Osteoblast (primary cell): ENCODE data around the gene GLOD4. TPM values are rescaled to one million over a fixed set of nuclear protein-coding genes. Genes with fewer than 3 reads are reported as not detected.
A peak's percentile ranks its signal among the peaks of the same experiment; 100 is the strongest.
"Not testable (repeated sequence)": the region's sequence is repeated elsewhere in the genome, so short reads cannot be mapped to it uniquely, and the experiment has no call there.

Source experiments
- DNase-seq: peaks from one replicate; pipeline ENCODE4 v3.0.0; 2011; ENCODE audit warnings: low spot score, mixed read lengths; ENCODE audit not compliant: insufficient read length; ENCODE audit errors: missing footprints
- H2AFZ ChIP-seq: 2 replicates; pipeline ENCODE4 v1.6.0; 2011; ENCODE audit warnings: mild to moderate bottlenecking, low read length
- H3K27ac ChIP-seq: 2 replicates; pipeline ENCODE4 v1.5.1; 2011; ENCODE audit warnings: mild to moderate bottlenecking, low read depth, low read length, moderate library complexity
- H3K27me3 ChIP-seq: 2 replicates; pipeline ENCODE4 v1.6.0; 2012; ENCODE audit warnings: mild to moderate bottlenecking, control low read depth, inconsistent platforms, low read length, moderate library complexity; ENCODE audit not compliant: insufficient read depth
- H3K36me3 ChIP-seq: 2 replicates; pipeline ENCODE4 v1.5.1; 2011; ENCODE audit warnings: mild to moderate bottlenecking, low read length, control low read depth, moderate library complexity; ENCODE audit not compliant: insufficient read depth
- H3K4me1 ChIP-seq: 2 replicates; pipeline ENCODE4 v1.5.1; 2011; ENCODE audit warnings: mild to moderate bottlenecking, low read length, control low read depth, moderate library complexity; ENCODE audit not compliant: insufficient read depth
- H3K4me2 ChIP-seq: 2 replicates; pipeline ENCODE4 v1.6.0; 2011; ENCODE audit warnings: mild to moderate bottlenecking, low read length; ENCODE audit not compliant: insufficient read depth
- H3K4me3 ChIP-seq: fragments of 200-600 bp; sonication (generic); 3 replicates; pipeline ENCODE4 v1.5.1; 2012; ENCODE audit warnings: mild to moderate bottlenecking, low read length, inconsistent platforms; ENCODE audit not compliant: insufficient read depth
- H3K79me2 ChIP-seq: 2 replicates; pipeline ENCODE4 v1.6.0; 2012; ENCODE audit warnings: mild to moderate bottlenecking, low read length, control low read depth, inconsistent platforms; ENCODE audit not compliant: insufficient read depth
- H3K9me3 ChIP-seq: 2 replicates; pipeline ENCODE4 v1.5.1; 2011; ENCODE audit warnings: low read depth, low read length, control low read depth
- H4K20me1 ChIP-seq: 2 replicates; pipeline ENCODE4 v1.6.0; 2012; ENCODE audit warnings: mild to moderate bottlenecking, low read length, control low read depth; ENCODE audit not compliant: insufficient read depth
- CTCF ChIP-seq: IDR thresholded peaks from 2 replicates; pipeline ENCODE4 v1.5.1; 2011; ENCODE audit warnings: mild to moderate bottlenecking, low read depth, low read length, moderate library complexity; ENCODE audit errors: extremely low read depth
- total RNA-seq: library from RNA; depleted of rRNA; stranded (reverse); fragments of >200 nt; gene quantifications from 2 replicates; pipeline ENCODE4 v1.2.3, GENCODE V29; 2012

The GLOD4 gene
- total RNA-seq, 1 donor, result 39.4 TPM

GRCh38 chr17:750431-751037 is 31.5 kb downstream of the GLOD4 start:
- Histone ChIP-seq H3K4me3 (peak overlapping the region; percentile 83), H4K20me1 (peaks cover 17% of the 10 kb centered on the region), H3K4me2 (peak overlapping the region; percentile 91), H3K9me3 (no peaks in the 10 kb centered on the region), H3K27me3 (no peaks in the 10 kb centered on the region), H3K27ac (peak overlapping the region; percentile 30), H2AFZ (no peak overlapping the region), H3K4me1 (peaks cover 12% of the 10 kb centered on the region), H3K36me3 (peaks cover 22% of the 10 kb centered on the region), H3K79me2 (peaks cover 58% of the 10 kb centered on the region)
- DNase-seq, result no peak
- no peak for TF ChIP-seq CTCF

GRCh38 chr17:749359-749758 is 32.7 kb downstream of the GLOD4 start:
- Histone ChIP-seq H4K20me1 (peaks cover 21% of the 10 kb centered on the region), H3K36me3 (peaks cover 34% of the 10 kb centered on the region), H3K79me2 (peaks cover 69% of the 10 kb centered on the region), H3K4me1 (peaks cover 12% of the 10 kb centered on the region)
- H3K27ac ChIP-seq, H3K27me3 ChIP-seq, H3K9me3 ChIP-seq, H3K4me2 ChIP-seq, H2AFZ ChIP-seq, H3K4me3 ChIP-seq, DNase-seq: not testable (repeated sequence)

- Histone ChIP-seq H4K20me1 (peaks cover 21% of the 10 kb centered on the region), H3K79me2 (peaks cover 75% of the 10 kb centered on the region), H3K36me3 (peaks cover 41% of the 10 kb centered on the region), H3K4me1 (peaks cover 12% of the 10 kb centered on the region)
- H3K4me3 ChIP-seq, H2AFZ ChIP-seq, H3K4me2 ChIP-seq, H3K27ac ChIP-seq, DNase-seq, H3K27me3 ChIP-seq, H3K9me3 ChIP-seq: not testable (repeated sequence)
Observed at GRCh38 chr17:748604-749003, 33.5 kb downstream of the GLOD4 start.

GRCh38 chr17:746783-747629 is 35.1 kb downstream of the GLOD4 start:
- H3K4me3 ChIP-seq, result no peak overlapping the region
- H3K4me1 ChIP-seq, result peaks cover 12% of the 10 kb centered on the region
- H3K27ac ChIP-seq, result no peak overlapping the region
- no peaks in the 10 kb centered on the region for H3K27me3 ChIP-seq
- no peak for DNase-seq
- no peak for TF ChIP-seq CTCF
- H3K9me3 ChIP-seq, result no peaks in the 10 kb centered on the region
- peaks cover 88% of the 10 kb centered on the region for H3K79me2 ChIP-seq
- peaks cover 31% of the 10 kb centered on the region for H4K20me1 ChIP-seq
- H3K36me3 ChIP-seq, result peaks cover 57% of the 10 kb centered on the region
- H2AFZ ChIP-seq, result no peak overlapping the region
- H3K4me2 ChIP-seq, result no peak overlapping the region

GRCh38 chr17:746181-746580 is 35.9 kb downstream of the GLOD4 start:
- Histone ChIP-seq H3K27ac (no peak overlapping the region), H4K20me1 (peaks cover 38% of the 10 kb centered on the region), H3K79me2 (peaks cover 87% of the 10 kb centered on the region), H3K4me3 (no peak overlapping the region), H3K4me2 (no peak overlapping the region), H2AFZ (no peak overlapping the region), H3K4me1 (peaks cover 7% of the 10 kb centered on the region), H3K36me3 (peaks cover 65% of the 10 kb centered on the region), H3K27me3 (no peaks in the 10 kb centered on the region), H3K9me3 (no peaks in the 10 kb centered on the region)
- no peak for DNase-seq
- TF ChIP-seq CTCF, result no peak
